Immature natural killer cell (primary cell): ENCODE results near the gene TMEM9. TPM values are rescaled to one million over a fixed set of nuclear protein-coding genes. Genes with fewer than 3 reads are reported as not detected.

Experiments
- DNase-seq, 3 donors: peaks; one replicate each; pipeline ENCODE4 v3.0.0; 2022; ENCODE audit warnings: mixed read lengths in 1 of 3
- H3K27ac Mint-ChIP-seq, 6 donors: one replicate each; pipeline ENCODE4 v1.8.0; 2020; ENCODE audit warnings: mixed read lengths in 6 of 6, mild to moderate bottlenecking in 5 of 6, inconsistent platforms in 4 of 6, moderate library complexity in 3 of 6
- H3K27me3 Mint-ChIP-seq, 3 donors: one replicate each; pipeline ENCODE4 v1.8.0; 2020 to 2021; ENCODE audit warnings: low read depth in 3 of 3, mild to moderate bottlenecking in 3 of 3, mixed read lengths in 3 of 3, moderate library complexity in 3 of 3, inconsistent platforms in 1 of 3
- H3K36me3 Mint-ChIP-seq, 3 donors: one replicate each; pipeline ENCODE4 v1.8.0; 2020; ENCODE audit warnings: mixed read lengths in 3 of 3, inconsistent platforms in 2 of 3, mild to moderate bottlenecking in 2 of 3
- H3K4me1 Mint-ChIP-seq, 2 donors: one replicate each; pipeline ENCODE4 v1.8.0; 2020; ENCODE audit warnings: inconsistent platforms in 2 of 2, mild to moderate bottlenecking in 2 of 2, mixed read lengths in 2 of 2, moderate library complexity in 1 of 2
- H3K4me3 Mint-ChIP-seq, 5 donors: one replicate each; pipeline ENCODE4 v1.8.0; 2020; ENCODE audit warnings: mild to moderate bottlenecking in 5 of 5, mixed read lengths in 5 of 5, inconsistent platforms in 3 of 5, moderate library complexity in 3 of 5
- H3K9me3 Mint-ChIP-seq, 6 donors: one replicate each; pipeline ENCODE4 v1.8.0; 2020; ENCODE audit warnings: mild to moderate bottlenecking in 6 of 6, mixed read lengths in 6 of 6, inconsistent platforms in 4 of 6, moderate library complexity in 3 of 6
- polyA plus RNA-seq, 3 donors: library from polyadenylated mRNA; unstranded; fragments of 300-500 nt; fragmentation: Illumina TruSeq; gene quantifications; one replicate each; pipeline ENCODE4 v1.2.3, GENCODE V29; 2021

Gene TMEM9
- polyA plus RNA-seq, 3 donors from 2014 or later, result 32.6 to 66.7 (median 38.9) TPM

DNA sequence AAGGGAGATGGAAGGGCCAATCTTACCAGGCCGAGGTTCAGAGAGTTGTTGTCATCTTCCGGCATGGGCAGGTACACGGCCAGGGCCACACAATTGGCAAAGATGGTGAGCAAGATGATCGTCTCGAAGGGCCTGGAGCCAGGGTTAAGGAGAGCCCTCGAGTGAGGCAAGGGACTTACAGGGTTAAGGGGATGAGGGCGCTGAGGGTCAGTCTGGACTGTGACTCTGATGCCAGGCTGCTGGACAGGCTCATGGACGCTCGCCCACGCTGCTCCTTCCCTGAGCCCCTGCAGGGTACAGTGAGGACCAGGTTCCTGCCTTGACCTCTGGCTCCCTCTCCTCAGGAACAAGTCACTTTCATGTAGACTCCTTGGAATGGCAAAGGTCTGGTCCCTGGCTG lies 44.1 kb downstream of the TMEM9 start:
- Mint-ChIP-seq H3K4me3 (no peak overlapping the region), H3K4me1 (peaks cover 4 to 7% of the 10 kb centered on the region in 2 donors), H3K36me3 (no peaks in the 10 kb centered on the region), H3K27ac (no peak overlapping the region), H3K9me3 (no peaks in the 10 kb centered on the region), H3K27me3 (peaks cover 2 to 4% (median 3%) of the 10 kb centered on the region in 3 donors)
- DNase-seq, result no peak

DNA sequence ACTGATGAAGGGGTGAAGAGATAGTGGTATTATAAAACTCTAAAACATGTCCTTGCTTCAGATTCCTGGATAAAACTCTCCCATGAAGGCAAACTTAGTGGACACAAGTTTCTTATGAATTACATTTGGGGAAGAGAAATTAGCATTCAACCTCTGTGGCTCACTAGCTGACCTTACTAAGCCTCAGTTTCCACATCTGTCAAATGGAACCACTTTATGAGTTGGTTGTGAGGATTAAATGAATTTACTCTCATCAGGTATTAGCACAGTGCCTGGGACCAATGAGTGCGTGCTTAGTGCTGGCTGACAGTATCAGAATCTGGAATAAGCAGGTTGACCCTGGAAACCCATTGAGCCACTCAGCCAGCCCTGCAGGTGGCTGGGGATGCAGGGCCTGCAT lies 44.6 kb downstream of the TMEM9 start:
- Mint-ChIP-seq H3K27me3 (peaks cover 2 to 4% (median 3%) of the 10 kb centered on the region in 3 donors), H3K36me3 (no peaks in the 10 kb centered on the region), H3K4me1 (peaks cover 4 to 7% of the 10 kb centered on the region in 2 donors), H3K27ac (no peak overlapping the region), H3K4me3 (no peak overlapping the region), H3K9me3 (no peaks in the 10 kb centered on the region)
- no peak for DNase-seq

DNA sequence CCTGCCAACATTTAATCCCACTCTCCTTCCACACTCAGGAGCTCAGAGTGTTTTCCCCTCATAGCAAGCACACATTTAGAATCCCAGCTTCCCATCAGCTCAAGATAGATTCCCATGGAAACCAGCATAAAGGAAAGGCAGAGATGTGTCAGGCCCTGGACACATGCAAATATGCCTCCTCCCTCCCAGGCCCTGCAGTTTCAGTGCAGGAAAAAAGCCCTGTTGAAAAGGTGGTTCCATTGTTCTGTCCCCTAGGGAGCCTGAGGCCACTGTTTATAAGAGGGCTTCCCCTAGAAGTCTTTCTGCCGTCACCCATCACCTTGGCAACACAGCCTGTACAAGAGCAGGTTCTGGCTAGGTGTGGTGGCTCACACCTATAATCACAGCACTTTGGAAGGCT lies 45.7 kb downstream of the TMEM9 start:
- Mint-ChIP-seq H3K4me3 (no peak overlapping the region), H3K4me1 (no peaks in the 10 kb centered on the region), H3K27me3 (peaks cover 0 to 4% (median 0%) of the 10 kb centered on the region in 3 donors), H3K9me3 (no peaks in the 10 kb centered on the region), H3K36me3 (no peaks in the 10 kb centered on the region), H3K27ac (no peak overlapping the region)
- no peak for DNase-seq

DNA sequence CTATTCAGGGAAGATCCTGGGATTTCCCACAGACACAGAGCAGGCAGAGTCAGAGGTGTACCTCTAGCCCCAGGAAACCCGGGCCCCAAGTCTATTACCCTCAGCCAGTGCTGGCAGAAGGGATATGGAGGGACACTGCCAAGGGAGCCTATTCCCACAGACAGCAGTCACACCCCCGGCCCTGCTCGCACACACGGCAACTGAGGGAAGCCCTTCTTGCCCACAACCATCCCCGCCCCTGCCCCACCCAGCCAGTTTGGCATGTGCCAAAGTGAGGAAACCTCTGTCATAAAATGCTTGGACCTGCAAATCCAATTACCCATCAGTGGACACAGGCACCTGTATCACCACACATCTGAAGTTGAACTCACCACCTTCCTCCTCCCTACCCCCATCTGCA lies 48.6 kb downstream of the TMEM9 start:
- no peaks in the 10 kb centered on the region for H3K36me3 Mint-ChIP-seq
- DNase-seq, result no peak
- no peak overlapping the region for H3K4me3 Mint-ChIP-seq
- no peak overlapping the region for H3K27ac Mint-ChIP-seq
- no peaks in the 10 kb centered on the region for H3K4me1 Mint-ChIP-seq
- no peaks in the 10 kb centered on the region for H3K9me3 Mint-ChIP-seq
- peaks cover 0 to 4% (median 0%) of the 10 kb centered on the region in 3 donors for H3K27me3 Mint-ChIP-seq

DNA sequence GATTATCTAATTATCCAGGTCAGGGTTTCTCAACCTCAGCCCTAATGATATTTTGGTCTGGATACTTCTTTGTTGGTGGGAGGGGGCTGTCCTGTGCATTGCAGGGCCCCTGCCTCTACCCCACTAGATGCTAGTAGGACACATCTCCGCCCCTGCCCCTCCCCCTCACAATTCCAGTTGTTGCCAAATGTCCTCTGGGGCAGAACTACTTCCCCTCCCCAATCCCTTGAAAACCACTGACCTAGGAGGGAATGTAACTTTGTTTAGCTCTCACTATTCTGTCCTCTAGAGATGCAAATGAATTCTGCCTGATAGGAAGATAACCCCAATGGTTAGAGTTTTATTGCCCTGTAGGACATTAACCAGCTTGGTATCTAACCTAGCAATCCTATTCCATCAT lies 50.1 kb downstream of the TMEM9 start:
- no peak for DNase-seq
- no peaks in the 10 kb centered on the region for H3K9me3 Mint-ChIP-seq
- peaks cover 0 to 4% (median 0%) of the 10 kb centered on the region in 3 donors for H3K27me3 Mint-ChIP-seq
- no peak overlapping the region for H3K4me3 Mint-ChIP-seq
- H3K4me1 Mint-ChIP-seq, result no peaks in the 10 kb centered on the region
- no peaks in the 10 kb centered on the region for H3K36me3 Mint-ChIP-seq
- no peak overlapping the region for H3K27ac Mint-ChIP-seq

DNA sequence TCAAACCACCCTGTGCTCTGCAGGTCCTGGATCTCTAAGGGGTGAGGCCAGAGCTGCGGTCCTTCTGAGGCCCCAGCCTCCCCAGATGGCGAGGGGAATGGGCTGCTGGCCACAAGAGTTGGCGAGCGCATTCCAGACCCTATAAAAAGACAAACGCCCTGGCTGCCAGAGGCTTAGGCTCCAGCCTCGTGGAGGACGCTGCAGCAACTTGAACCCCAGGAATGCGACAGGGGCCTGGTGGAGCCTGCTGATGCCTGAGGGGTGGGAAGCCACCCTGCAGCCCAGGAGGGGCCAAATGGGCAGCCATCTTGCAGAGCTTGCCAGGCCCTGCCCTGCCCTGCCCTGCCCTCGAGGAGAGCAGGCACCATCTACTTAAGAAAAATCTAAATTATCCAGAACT lies 50.6 kb downstream of the TMEM9 start:
- H3K4me3 Mint-ChIP-seq, result no peak overlapping the region
- no peaks in the 10 kb centered on the region for H3K9me3 Mint-ChIP-seq
- H3K4me1 Mint-ChIP-seq, result no peaks in the 10 kb centered on the region
- no peaks in the 10 kb centered on the region for H3K36me3 Mint-ChIP-seq
- H3K27me3 Mint-ChIP-seq, result peaks cover 0 to 4% (median 0%) of the 10 kb centered on the region in 3 donors
- DNase-seq, result no peak
- no peak overlapping the region for H3K27ac Mint-ChIP-seq

DNA sequence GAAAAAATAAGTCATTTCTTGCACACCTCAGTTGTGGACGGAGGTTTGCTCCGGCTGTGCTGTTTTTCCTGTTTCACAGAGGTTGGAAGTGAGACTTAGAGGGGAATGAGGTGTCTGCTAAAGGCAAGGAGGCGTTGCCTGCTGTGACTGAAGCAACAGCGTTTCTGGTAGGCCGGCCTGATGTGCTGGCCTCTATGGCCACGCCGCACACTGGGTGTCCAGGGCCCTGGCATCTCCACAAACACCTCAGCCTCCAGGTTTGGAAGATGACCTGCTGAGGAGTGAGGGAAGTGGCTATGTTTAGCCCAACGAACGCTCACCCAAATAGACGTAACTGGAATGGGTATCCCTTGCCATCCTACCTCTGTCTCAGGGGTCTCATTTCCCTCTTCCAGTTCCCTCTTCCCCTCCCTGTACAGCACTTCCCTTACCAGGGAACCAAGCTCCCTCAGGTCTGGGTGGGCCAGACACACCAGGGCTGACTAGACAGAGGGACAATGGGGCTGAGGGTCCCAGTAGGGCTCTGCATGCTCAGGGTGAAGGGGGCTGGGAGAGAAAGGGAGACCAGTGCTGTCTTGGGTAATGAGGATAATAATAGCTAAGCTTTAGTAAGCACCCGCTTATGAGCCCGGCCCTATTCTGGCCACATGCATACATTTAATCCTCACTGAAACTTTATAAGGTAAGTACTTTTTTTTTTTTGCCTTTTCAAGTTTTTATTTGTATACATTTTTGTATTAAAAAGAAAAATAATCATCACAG lies 53.9 kb downstream of the TMEM9 start:
- Mint-ChIP-seq H3K4me1 (no peaks in the 10 kb centered on the region), H3K27ac (no peak overlapping the region), H3K9me3 (no peaks in the 10 kb centered on the region), H3K27me3 (peaks cover 2 to 6% (median 3%) of the 10 kb centered on the region in 3 donors), H3K4me3 (no peak overlapping the region), H3K36me3 (no peaks in the 10 kb centered on the region)
- no peak for DNase-seq

DNA sequence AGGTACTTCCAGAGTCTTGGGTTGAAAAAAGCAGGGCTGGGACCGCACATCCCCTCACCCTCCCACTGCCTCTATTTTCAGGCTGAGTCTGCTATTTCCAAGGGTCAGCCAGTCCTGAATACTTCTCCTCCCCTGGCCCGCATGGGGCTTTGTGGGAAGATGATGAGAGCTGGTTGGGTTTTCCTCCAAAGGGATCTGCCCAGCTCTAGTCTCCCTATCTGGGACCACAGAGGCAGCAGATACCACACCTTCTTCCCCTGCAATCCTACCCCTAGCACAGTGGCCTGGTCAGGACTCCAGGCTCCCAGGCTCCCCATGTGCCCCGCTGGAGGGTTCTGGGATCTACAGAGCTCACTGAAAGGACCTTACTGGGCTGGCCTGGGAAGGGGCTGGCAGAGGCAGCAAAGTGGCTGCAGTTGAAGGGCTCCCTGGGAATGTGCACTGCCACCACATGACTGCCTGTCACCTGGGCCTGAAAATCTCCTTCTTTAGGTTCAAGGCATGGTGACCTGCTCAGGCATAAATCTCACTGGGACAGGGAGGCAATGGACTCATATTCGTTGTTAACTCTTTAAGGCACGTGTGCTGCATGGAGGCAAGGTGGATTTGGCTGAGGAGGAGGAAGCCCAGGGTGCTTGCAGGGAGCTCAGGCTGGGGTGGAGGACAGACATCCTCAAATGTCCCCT lies 55.1 kb downstream of the TMEM9 start:
- Mint-ChIP-seq H3K27ac (no peak overlapping the region), H3K4me1 (no peaks in the 10 kb centered on the region), H3K36me3 (no peaks in the 10 kb centered on the region), H3K9me3 (no peaks in the 10 kb centered on the region), H3K27me3 (peaks cover 2 to 6% (median 3%) of the 10 kb centered on the region in 3 donors), H3K4me3 (no peak overlapping the region)
- DNase-seq, result no peak

DNA sequence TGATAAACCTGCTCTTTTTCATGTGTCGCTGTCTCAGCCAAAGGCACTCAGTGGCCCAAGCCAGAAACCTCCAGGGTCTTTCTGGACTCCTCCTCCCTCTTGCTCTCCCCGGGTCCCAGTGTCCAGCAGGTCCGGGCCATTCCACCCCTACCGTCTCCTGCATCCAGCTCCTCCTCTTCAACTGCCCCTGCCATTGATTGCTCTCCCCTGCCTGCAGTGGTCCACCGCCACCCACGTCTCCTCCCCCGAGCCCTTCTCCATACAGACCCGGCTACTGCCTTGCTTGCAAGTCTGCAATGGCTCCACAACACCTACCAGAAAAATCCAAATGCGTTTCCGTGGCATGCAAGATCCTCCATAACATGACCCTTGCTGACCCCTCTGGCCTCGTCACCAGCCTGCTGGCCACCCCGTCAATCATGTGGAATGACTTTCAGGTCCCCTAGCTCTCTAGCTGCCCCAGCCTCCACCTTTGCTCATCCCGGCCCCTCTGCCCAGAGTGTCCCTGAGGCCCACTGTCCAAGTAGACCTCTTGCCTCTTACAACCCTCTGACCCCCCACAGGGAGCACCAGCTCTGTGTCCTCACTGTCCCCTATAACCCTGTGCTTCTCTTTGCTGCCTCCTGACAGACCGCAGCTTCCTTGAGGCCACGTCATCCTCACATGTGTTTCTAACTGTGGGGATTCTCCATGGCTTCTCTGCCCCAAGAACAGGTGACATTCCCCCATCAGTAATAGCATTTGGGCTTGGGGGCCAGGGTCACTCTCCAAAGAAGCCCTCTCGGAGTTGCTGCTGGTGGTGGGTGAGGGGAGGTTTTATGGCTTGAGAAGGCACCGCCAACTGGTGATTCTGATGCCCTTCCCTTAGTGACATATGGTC lies 57.1 kb downstream of the TMEM9 start:
- no peak for DNase-seq
- H3K9me3 Mint-ChIP-seq, result no peaks in the 10 kb centered on the region
- H3K4me3 Mint-ChIP-seq, result no peak overlapping the region
- H3K27ac Mint-ChIP-seq, result no peak overlapping the region
- H3K27me3 Mint-ChIP-seq, result peaks cover 2 to 12% (median 3%) of the 10 kb centered on the region in 3 donors
- H3K36me3 Mint-ChIP-seq, result no peaks in the 10 kb centered on the region
- no peaks in the 10 kb centered on the region for H3K4me1 Mint-ChIP-seq

DNA sequence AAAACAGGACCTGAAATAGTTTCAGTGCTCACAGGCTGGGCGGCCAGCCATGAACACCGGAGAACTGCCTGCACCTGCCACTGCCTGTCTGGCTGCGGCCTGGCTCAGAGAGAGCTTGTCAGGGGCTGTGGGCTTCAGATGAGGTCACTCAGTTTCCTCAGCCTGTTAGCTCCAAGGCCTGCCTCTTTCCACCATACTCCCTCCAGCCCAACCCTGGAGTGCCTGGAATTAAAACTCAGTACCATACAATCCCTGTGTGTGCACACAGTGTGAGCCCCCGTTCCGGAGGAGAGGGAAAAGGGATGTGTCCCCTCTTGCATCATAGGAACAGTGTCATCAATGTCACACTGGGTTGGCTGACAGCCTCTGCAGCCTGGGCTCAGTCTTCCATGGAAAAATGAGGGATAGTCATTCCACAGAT lies 58.2 kb downstream of the TMEM9 start:
- H3K4me1 Mint-ChIP-seq, result no peaks in the 10 kb centered on the region
- no peaks in the 10 kb centered on the region for H3K9me3 Mint-ChIP-seq
- no peak for DNase-seq
- no peaks in the 10 kb centered on the region for H3K36me3 Mint-ChIP-seq
- no peak overlapping the region for H3K4me3 Mint-ChIP-seq
- H3K27me3 Mint-ChIP-seq, result peaks cover 2 to 16% (median 3%) of the 10 kb centered on the region in 3 donors
- no peak overlapping the region for H3K27ac Mint-ChIP-seq

DNA sequence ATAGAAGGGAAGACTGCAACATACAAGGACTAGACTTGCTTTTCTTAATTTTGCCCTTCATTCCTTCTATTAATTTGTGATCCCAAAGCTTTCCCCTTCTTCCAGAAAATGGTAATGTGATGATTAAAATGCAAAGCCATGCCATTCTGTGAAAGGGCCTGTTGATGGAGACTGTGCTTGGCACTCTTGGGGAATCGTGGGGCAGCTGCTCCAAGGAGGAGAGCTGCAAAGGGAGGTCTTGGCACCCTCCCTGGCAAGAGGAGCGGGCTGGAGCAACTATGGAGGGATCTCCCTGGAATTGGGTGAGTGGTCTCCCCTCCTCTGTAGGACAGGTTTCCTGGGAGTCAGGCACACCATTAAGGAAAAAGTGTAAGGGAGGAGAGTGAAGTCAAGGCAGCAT lies 58.7 kb downstream of the TMEM9 start:
- DNase-seq, result no peak
- no peaks in the 10 kb centered on the region for H3K4me1 Mint-ChIP-seq
- no peaks in the 10 kb centered on the region for H3K36me3 Mint-ChIP-seq
- peaks cover 2 to 16% (median 3%) of the 10 kb centered on the region in 3 donors for H3K27me3 Mint-ChIP-seq
- no peak overlapping the region for H3K27ac Mint-ChIP-seq
- no peak overlapping the region for H3K4me3 Mint-ChIP-seq
- no peaks in the 10 kb centered on the region for H3K9me3 Mint-ChIP-seq

DNA sequence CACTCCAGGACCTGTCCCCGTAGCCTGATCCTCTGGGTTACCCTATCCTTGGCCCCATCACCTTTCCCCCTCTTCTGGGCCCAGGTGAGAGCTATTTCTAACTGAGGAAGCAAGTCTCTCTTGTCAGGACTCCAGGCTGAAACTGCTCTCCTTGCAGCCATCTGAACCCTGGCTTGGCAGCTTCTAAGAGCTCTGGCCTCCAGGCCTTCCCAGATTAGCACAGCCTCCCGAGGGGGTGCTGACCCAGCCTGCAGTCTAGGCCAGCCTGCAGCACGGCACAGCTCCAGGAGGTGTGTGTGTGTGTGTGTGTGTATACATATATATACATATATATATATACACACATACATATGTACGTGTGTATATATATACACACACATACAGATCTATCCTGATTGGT lies 59.4 kb downstream of the TMEM9 start:
- H3K27me3 Mint-ChIP-seq, result peaks cover 2 to 16% (median 3%) of the 10 kb centered on the region in 3 donors
- H3K36me3 Mint-ChIP-seq, result no peaks in the 10 kb centered on the region
- no peak for DNase-seq
- H3K9me3 Mint-ChIP-seq, result no peaks in the 10 kb centered on the region
- no peaks in the 10 kb centered on the region for H3K4me1 Mint-ChIP-seq
- H3K27ac Mint-ChIP-seq, result no peak overlapping the region
- H3K4me3 Mint-ChIP-seq, result no peak overlapping the region

DNA sequence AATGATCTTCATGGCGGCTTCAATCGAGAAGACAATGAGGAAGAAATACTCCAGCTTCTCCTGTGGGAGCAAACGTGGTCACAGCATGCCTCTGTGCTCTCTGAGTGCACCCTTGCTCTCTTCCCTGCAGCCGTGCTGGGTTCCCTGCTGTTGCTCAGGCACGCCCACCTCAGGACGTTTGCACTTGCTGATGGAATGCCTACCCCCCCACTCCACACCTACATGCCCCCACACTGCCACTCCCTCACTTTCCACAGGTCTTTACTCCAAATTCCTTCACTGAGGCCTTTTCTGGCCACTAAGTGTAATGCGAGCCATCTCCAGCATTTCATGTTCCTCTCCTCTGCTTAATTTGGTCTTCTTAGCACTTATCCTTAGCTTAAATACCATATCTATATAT lies 60.3 kb downstream of the TMEM9 start:
- Mint-ChIP-seq H3K27ac (peak overlapping the region in 1 of 6 donors; percentile 65), H3K27me3 (peaks cover 2 to 20% (median 3%) of the 10 kb centered on the region in 3 donors), H3K9me3 (no peaks in the 10 kb centered on the region), H3K4me1 (no peaks in the 10 kb centered on the region), H3K4me3 (no peak overlapping the region), H3K36me3 (no peaks in the 10 kb centered on the region)
- no peak for DNase-seq

DNA sequence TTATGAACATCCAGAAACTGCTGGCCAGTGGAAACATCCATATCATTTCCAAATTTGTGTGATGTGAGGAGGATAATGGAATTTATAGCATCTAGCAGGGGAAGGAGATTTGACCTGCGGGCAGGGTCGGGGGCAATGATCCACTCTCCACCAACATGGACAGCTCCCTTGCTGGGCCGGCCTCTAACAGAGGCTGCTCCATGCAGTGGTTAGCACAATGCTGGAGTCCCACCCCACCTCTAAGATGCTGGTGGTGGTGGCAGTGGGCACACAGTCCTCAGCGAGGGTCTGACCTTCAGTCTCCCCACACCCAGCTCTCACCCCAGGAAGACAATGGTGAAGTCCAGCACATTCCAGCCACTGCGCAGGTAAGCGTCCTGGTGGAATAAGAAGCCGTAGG lies 60.7 kb downstream of the TMEM9 start:
- no peak for DNase-seq
- Mint-ChIP-seq H3K36me3 (no peaks in the 10 kb centered on the region), H3K27ac (no peak overlapping the region), H3K27me3 (peaks cover 2 to 21% (median 3%) of the 10 kb centered on the region in 3 donors), H3K4me3 (no peak overlapping the region), H3K9me3 (no peaks in the 10 kb centered on the region), H3K4me1 (no peaks in the 10 kb centered on the region)
